GM19099 (cell line): ENCODE measurements around the gene FAM107B.

Experiments used
- POLR2A ChIP-seq: IDR thresholded peaks from 3 replicates; pipeline ENCODE4 v1.6.1; 2011; ENCODE audit warnings: low read depth; ENCODE audit not compliant: insufficient read length; ENCODE audit errors: extremely low read depth

The FAM107B gene

DNA sequence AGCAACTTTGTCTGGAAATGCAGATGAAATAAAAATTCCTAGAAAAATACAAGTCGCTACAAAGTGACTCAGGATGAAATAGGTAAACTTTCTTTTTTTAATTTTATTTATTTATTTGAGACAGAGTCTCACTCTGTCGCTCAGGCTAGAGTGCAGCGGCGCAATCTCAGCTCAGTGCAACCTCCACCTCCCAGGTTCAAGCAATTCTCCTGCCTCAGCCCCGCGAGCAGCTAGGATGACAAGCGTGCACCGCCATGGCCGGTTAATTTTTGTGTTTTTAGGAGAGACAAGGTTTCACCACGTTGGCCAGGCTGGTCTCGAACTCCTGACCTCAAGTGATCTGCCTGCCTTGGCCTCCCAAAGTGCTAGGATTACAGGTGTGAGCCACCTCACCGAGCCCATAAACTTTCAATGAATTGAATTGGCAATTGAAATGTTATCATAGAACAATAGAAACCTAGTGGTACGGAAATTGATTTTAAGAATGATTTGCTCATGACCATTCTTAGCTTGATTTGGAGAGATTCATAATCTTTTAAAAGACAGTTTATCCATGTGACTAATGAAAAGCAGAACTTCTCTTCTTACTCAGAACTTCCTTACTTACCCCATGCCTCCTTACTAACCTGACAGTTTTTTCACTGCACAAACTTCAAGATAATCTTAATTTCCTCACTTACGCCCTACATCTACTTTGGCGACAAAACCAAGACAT is 161.7 kb downstream of the FAM107B start:
- TF ChIP-seq POLR2A: no peak

DNA sequence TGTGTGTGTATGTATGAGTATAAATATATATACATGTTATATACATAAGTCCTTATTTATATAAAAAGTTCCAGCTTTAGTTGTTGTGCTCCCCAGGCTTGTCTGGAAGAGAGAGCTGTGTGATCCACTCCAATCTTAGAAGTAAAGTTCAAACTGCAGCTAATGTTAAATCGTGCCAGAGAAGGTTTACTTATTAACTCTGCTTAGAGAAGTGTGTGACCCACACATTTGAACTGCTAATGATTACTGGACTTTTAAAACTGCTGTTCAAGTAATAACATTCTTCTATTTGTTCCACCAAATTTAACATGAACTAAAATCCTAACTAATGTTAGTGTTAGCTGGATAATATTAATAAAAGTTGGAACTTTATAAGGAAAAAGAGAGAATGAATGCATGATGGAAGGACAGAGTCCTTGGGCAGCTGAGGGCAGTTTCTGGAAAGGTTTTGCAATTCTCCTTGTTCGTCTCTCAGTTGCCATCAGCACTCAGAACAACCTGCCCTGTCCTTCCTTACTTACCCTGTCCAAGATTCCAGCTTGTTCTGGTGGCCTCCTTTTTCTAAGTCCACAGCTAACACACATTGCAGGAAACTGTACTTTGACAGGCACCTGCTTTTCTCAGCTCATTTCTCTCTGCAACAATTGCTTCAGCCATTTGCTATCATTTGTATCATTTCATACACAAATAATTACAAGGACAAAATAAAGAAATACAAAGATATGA is 162.6 kb downstream of the FAM107B start:
- no peak for TF ChIP-seq POLR2A

GRCh38 chr10:14609178-14609577 is 165.5 kb downstream of the FAM107B start:
- no peak for TF ChIP-seq POLR2A

- TF ChIP-seq POLR2A: no peak
Measured at GRCh38 chr10:14608381-14609001, 166.2 kb downstream of the FAM107B start.

DNA sequence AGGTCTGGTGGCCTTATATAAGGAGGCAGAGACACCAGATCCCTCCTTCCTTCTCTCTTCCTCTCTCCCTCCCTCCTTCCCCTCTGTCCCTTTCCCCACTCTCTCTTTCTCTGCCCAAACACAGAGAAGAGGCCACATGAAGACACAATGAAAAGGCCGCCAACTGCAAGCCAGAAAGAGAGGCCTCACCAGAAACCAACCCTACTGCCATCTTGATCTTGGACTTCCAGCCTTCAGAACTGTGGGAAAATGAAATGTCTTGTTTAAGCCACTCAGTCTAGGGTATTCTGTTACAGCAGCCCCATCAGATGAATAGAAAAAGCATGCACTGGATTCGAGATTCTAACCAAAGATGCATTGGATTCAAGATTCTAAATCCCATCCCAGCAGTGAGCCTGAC is 168.1 kb downstream of the FAM107B start:
- TF ChIP-seq POLR2A: no peak

DNA sequence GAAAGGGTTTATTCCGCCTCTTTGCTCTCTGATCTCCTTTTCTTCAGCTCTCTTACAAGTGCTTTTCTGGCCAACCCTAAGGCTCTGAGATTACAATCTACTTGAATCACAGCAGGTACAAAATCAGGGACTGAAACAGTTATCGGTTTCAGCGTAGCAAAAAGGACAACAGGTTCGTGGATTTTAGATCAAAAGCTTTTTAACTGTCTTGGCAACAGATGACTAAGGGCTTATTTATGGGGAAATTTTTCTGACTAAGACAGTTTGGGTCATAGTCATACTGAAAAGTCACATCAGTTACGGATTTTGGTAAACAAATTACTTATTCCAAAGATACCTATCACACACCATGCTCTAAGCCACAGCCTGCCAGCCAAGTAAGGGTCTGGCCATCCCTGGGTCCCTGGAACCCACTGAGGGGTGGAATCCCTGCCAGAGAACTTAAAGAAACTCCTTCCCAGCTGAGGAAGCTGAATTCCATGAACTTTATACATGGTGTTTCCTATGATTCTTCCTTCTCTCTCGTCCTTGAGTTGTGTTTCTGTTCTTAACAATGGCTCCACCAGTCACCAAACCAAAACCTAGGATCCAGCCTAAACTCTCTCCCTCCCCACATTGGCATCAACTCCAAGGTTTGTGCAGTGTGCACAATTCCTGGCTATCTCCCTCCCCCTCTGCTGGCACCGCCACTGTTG is 169.3 kb downstream of the FAM107B start:
- no peak for TF ChIP-seq POLR2A

- TF ChIP-seq POLR2A: peak; percentile 83
Measured at GRCh38 chr10:14604181-14605142, 170.2 kb downstream of the FAM107B start.

- no peak for TF ChIP-seq POLR2A
Measured at GRCh38 chr10:14603534-14604102, 171.1 kb downstream of the FAM107B start.

DNA sequence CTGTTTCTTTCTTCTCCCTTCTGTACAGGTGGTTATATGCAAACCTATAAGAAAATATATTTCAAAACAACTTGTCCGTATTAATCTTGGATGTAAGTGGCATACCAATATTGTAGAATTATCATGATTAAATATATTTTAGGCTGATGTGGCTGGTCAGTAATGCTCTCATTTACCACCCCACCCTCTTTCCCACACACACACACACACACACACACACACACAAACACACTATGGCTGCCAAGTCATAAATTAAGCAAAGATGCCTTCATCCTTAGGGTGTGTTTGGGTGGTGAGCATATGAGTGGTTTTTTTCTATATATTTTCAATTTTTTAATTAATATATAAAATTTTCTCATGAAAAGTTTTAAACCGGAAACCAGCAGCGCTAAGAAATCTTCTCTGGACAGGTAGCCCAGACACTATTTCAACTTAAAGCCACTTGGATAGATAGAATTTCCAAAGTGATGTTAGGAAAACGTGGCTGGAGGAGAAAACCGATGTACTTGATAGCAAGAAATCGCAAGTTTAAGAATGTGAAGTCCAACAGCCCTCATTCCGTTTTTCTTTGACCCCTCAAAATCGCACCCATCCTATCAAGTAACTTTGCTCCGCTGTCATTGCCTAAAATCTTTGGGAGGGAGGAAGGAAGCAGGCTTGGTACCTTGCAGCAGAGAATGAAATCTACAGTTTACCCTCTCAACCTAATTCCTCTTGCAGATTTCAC is 171.7 kb downstream of the FAM107B start:
- TF ChIP-seq POLR2A: no peak

DNA sequence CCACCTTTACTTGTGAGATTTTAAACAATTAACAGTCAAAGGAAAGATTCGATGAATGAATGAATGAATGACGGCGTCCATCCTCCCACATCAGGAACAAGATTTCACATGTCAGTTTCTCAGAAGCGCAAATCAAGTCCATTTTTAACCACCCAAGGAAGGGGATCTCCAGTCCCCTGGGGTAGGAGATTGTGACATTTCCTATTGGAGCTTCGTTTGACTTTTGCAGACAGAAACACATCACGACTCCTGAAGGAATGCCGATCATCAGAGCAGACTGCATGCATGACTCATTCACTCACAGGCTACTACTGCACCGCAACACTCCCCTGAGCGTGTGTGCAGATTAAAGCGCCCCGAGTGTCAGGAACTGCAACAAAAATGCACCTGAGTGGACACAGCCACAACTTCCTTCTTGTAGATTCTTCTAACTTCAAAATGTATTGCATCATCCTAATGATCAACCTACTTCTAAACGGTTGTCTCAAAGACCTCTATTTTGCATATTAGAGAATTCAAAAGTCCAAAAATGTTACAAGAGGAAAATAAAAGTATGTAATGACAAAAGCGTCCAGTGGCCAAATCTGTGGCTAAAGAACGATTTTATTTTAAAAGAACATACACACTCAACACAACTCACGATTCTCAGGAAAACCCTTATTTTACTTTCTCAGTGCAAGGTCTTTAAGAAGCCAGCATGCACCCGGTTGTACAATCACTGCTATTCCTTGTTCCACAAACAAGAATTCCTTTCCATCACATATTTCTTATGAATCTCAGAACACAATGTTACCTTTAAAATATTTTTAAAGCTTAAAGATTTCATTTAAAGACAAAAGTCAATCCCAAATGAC is 172.6 kb downstream of the FAM107B start:
- TF ChIP-seq POLR2A: no peak

GRCh38 chr10:14601326-14601725 is 173.4 kb downstream of the FAM107B start:
- TF ChIP-seq POLR2A: no peak

GRCh38 chr10:14600065-14600464 is 174.6 kb downstream of the FAM107B start:
- TF ChIP-seq POLR2A: no peak

- no peak for TF ChIP-seq POLR2A
Measured at GRCh38 chr10:14598809-14599764, 175.6 kb downstream of the FAM107B start.
